GM19468 (cell line): ENCODE measurements around the gene CDKN3.
"Not testable (repeated sequence)": the region's sequence is repeated elsewhere in the genome, so short reads cannot be mapped to it uniquely, and the experiment has no call there.

ENCODE experiments used
- ATAC-seq: cut with Tn5 transposase; IDR thresholded peaks from one replicate; pipeline ENCODE4 v1.9.1; 2021; ENCODE audit warnings: mild to moderate bottlenecking, moderate library complexity, moderate number of reproducible peaks; ENCODE audit not compliant: unreplicated experiment; ENCODE audit errors: extremely low read depth

The CDKN3 gene

DNA sequence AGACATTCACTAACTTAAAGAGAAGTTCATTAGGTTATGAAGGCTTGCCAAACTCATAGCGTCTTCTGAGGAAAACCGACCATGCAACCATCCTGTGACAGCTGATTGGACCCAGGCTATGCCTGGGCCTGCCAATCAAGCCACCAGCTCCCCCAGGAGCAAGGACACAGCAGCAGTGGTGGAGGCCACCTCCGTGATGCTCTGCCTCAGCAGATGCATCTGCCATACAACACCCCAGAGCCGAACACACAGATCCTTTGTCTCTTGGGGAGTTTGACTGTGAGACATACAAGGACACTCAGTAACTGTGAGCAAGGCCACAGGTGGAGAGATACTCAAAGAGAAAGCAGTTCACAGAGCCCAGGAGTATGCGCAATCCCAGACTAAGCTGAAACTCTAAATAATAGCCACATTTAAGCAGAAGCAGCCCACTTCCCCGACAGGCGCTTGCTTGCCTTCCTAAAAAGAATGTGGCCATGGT is 54.4 kb downstream of the CDKN3 start:
- ATAC-seq: no peak

DNA sequence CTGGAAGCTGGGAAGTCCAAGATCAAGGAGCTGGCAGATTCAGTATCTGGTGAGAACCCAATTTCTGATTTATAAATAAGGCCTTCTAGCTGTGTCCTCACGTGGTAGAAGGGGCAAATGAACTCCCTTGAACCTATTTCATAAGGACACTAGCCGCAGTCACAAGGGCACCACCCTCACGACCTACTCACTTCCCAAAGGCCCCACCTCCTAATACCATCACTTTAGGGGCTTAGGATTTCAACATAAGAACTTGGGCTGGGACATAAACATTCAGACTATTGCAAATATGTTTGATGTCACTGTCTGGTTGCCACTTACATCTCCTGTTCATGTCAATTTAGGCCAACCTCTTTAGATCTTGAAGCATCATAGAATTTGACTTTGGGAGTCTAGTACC is 55.2 kb downstream of the CDKN3 start:
- no peak for ATAC-seq

DNA sequence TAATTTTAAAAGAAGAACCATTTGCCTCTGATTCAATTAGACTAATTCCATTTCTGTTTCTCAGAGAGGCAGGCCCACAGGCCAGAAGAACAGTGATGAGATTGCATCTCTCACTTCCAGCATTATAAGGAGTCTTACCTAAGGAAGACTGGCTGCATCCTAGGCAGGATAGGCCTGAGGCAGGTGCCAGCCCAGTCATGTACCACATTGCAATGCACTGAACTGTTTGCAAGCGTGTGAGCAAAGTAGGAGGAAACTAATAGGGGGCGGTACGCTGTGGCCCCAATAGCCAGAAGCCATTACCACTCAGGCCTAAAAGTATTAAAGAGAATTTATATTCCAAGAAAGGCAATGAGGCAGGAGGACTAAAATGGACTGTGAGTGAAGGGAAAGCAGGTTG is 56.4 kb downstream of the CDKN3 start:
- no peak for ATAC-seq

DNA sequence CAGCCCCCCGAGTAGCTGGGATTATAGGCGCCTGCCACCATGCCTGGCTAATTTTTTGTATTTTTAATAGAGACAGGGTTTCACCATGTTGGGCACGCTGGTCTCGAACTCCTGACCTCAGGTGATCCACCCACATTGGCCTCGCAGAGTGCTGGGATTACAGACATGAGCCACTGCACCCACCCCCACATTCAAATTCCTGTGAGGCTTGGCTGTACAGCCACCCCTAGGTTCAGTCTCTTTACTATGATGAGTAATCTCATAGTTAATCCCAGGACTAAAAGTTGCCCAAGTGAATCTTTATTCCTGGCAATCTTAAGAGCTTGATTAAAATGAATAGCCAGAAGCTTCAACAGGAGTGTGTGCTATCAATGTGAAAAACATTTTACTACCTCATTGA is 57.2 kb downstream of the CDKN3 start:
- ATAC-seq: not testable (repeated sequence)

DNA sequence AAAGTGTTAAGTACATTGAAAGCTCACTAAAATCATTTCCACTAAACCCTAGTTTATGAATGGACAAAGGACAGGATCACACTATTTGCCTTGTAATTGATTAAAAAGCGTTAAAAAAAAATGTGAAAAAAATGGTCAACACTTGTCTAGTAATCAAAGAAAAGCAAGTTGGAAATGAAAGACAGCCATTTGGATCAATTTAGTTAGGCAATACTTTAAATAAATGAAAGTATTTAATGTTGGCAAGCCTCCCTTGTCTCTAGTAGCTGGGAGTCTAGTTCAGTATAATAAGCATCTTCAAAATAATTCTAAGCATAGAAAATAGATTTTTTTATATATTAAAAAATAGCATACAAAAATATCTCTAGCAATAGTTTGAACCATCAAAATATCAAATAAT is 58.6 kb downstream of the CDKN3 start:
- no peak for ATAC-seq

DNA sequence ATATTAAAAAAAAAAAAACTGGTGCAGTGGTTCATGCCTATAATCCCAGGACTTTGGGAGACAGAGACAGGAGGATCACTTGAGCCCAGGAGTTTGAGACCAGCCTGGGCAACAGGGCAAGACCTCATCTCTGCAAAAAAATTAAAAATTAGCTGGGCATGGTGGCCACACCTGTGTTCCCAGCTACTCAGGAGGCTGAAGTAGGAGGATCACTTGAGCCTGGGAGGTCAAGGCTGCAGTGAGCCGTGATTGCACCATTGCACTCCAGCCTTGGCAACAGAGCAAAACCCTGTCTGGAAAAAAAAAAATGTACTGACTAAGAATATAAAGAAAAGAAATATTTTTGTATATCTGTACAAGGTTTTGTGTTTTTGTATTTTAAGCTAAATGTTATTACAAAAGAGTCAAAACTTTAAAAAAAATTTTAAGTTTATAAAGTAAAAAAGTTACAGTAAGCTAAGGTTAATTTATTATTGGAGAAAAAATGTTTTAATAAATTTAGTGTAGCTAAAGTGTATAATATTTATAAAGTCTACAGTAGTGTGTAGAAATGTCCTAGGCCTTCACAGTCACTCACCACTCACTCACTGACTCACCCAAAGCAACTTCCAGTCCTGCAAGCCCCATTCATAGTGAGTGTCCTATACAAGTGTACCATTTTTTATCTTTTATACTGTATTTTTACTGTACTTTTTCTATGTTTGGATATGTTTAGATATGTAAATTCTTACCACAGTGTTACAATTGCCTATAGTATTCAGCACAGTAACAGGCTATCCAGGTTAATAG is 60.2 kb downstream of the CDKN3 start:
- not testable (repeated sequence) for ATAC-seq

DNA sequence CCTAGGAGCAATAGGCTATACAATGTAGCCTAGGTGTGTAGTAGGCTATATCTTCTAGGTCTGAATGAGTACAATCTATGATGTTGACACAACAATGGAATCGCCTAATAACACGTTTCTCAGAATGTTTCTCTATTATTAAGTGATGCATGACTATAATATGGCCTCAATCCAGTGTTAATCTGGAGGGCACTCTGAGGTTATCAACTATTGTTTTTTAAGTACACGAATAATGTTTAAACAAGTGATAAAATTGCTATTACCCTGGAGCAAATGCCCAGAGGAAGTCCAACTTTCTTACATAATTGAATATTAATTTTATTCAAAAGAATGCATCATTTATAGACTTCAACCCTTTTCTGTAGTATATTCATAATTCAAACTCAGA is 60.8 kb downstream of the CDKN3 start:
- ATAC-seq: no peak

DNA sequence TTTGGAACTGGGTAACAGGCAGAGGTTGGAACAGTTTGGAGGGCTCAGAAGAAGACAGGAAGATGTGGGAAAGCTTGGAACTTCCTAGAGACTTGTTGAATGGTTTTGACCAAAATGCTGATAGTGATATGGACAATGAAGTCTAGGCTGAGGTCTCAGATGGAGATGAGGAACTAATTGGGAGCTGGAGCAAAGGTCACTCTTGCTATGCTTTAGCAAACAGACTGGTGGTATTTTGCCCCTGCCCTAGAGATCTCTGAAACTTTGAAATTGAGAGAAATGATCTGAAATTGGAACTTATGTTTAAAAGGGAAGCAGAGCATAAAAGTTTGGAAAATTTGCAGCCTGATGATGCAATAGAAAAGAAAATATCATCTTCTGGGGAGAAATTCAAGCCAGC is 61.7 kb downstream of the CDKN3 start:
- ATAC-seq: not testable (repeated sequence)

DNA sequence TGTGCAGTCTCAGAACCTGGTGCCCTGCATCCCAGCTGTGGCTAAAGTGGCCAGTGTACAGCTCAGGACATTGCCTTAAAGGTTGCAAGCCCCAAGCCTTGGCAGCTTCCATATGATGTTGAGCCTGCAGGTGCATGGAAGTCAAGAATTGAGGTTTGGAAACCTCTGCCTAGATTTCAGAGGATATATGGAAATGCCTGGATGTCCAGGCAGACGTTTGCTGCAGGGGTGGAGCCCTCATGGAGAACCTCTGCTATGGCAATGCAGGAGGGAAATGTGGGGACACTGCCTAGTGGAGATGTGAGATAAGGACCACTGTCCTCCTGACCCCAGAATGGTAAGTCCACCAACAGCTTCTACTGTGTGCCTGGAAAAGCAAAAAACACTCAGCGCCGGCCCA is 62.3 kb downstream of the CDKN3 start:
- no peak for ATAC-seq

DNA sequence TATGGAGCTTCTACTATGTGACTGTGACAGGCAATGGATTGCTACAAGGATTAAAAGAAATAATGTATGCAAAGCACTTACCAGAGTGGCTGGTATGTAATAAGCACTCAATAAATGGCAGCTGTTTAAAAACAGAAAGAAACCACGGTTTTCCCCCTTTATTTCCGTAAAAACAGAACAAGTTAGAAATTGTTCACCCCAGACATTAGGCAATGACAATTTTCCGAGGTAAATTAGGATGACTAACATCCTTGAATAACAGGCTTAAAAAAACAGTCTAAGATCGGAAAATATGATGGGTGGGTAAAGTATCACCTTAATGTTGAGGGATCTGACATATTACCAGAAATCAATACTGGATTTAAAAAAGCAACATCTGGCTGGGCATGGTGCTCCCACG is 65.2 kb downstream of the CDKN3 start:
- ATAC-seq: no peak

DNA sequence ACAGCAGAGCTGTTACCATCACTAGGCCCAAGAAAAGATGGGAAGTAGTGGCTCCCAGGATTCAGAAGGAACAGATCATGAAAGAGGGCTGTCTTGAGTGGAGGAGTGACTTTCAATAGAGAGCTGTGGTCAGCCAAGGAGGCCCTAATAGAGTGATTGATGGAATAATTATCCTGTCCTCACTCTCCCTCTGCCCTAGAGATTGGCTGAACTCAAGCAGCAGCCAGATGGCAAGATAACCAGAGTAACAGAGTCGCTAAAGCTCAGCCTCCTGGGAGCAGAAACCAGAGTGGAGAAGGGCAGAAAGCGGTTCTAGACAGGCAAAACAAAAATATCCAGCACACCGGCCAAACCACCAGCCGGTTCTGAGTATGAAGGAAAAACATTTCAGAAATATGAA is 68.8 kb downstream of the CDKN3 start:
- no peak for ATAC-seq

DNA sequence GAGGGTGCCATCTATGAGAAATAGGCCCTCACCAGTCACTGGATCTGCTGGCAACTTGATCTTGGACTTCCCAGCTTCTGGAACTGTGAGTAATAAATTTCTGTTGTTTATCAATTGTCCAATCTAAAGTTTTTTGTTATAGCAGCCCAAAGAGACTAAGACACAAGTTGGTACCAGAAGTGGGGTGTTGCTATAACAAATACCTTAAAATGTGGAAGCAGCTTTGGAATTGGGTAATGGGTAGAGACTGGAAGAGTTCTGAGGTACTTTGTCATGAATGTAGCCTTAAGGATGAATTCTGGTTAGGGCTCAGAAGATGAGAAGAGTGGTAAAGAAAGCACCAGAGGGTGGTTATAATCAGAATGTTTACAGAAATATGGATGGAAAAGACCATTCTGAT is 70.5 kb downstream of the CDKN3 start:
- no peak for ATAC-seq
